NCI-H82 (cell line): ENCODE results near the gene CECR2.
"Not testable (repeated sequence)": the region's sequence is repeated elsewhere in the genome, so short reads cannot be mapped to it uniquely, and the experiment has no call there.

ENCODE experiments used
- DNase-seq: peaks from one replicate; lab custom pipeline; 2025; lab: John Stamatoyannopoulos, UW

Gene CECR2

DNA sequence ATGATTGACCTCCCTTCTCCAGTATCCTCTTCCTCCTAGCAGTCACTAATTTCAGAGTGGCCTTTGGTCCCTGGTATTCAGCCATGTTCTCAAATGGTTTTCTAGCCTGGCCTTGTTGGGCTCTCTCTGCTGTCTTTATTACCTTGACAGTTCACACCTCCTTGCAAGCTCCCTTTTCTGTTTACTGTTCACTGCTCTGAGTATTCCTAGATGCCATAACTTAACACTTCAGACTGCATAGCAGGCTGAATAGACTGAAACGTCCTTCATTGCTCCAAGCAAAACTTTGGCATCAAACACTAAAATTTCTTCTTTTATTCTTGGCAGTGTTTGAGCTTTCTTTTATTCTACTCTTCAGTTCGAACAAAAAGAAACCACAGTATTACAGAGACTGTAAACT, 144.4 kb downstream of the CECR2 start:
- DNase-seq: no peak

DNA sequence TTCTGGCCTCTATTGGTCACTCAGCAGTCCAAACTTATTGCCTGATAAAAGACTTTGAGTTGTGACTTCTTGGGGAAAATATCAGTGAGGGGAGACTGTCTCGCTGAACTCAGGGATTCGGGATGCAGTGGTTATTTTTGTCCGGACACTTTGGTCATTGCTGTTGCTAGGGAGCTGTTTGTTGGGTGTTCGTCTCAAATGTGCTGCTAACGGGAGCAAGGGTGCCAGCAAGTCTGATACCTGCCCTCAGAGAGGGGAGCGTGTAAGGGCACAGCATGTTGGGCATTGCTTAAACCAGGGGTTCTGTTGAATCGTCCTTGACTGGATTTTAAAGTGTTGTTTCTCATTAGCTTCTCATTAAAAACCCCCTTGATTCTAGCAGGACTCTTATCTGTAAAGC, 144.8 kb downstream of the CECR2 start:
- DNase-seq: no peak

DNA sequence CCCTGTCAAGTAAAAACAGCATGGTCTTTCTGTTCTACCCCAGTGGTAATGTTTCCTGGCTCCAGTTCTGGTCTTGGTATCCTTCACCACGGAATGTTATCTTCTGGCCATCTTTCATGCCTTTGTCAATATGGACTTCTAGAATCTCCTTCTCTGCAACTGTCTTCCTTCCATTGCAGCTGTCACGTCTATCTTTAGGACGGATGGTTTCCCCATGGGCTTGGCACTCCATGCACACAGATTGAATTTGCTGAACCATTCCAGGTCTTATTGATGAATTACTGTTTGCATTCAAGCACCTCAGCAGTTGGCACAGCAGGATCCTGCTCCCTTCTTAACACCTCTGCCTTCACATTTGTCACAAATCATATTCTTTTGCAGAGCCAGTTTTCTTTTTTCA, 149.1 kb downstream of the CECR2 start:
- DNase-seq: no peak

DNA sequence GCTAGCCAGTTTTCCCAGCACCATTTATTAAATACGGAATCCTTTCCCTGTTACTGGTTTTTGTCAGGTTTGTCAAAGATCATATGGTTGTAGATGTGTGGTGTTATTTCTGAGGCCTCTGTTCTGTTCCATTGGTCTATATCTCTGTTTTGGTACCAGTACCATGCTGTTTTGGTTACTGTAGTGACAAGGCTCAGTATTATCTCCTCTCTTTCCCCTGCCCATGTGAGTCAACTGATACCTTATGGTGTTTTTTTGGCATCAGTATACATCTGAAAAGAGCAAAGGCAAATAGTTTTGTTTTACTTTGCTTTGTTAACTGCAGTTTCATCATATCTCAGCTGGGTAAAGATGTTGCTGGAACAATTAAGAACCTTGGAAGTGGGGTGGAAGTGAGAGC, 152.7 kb downstream of the CECR2 start:
- not testable (repeated sequence) for DNase-seq

DNA sequence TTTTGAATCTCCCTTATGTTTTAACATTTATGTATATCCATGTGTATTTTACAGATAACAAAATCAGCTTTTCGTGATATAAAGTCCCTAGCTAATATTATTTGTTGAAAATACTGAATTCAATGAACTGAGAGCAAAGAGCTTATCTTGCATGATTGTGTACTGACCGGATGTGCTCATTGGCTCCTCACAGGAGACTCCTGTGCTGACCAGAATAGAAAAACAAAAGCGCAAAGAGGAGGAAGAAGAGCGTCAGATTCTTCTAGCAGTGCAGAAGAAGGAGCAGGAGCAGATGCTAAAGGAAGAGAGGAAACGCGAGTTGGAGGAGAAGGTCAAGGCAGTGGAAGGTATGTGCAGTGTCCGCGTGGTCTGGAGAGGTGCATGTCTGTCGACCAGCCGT, 154.7 kb downstream of the CECR2 start:
- no peak for DNase-seq

DNA sequence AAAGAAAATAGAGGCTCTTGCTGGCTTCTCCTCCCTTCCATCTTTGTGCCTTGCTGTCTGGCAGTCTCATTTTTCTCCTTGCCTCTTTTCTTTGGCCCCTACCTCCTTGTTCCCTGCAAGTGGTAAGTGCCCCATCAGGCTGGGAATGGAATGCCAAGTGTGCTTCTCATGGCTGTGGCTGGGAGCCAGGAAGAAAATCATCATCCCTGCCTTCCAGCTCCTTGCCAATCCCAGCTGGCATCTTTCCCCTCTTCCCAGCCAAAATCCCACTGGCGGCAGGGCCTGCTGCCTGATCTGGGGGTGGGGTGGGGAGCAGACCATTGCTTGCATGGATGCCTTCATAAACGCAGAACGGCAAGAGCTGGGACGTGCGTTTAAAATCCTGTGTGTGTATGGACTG, 167.0 kb downstream of the CECR2 start:
- no peak for DNase-seq

DNA sequence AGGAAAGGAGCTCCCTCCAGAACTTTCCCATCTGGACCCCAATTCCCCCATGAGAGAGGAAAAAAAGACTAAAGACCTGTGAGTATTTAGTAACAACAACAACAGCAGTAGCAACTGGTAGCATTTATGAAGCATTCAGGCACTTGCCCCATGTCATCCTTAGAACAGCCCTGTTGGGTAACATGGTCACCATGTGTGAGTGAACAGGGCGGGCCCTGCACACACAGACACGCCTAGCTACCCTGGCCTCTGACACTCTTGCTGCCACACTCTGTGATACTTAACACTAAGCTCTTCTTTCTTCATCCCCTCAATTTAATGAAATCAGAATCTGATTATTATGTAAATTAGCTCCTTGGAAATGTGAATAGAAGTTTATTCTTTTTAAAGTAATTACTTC, 167.9 kb downstream of the CECR2 start:
- peak; percentile 10 for DNase-seq

DNA sequence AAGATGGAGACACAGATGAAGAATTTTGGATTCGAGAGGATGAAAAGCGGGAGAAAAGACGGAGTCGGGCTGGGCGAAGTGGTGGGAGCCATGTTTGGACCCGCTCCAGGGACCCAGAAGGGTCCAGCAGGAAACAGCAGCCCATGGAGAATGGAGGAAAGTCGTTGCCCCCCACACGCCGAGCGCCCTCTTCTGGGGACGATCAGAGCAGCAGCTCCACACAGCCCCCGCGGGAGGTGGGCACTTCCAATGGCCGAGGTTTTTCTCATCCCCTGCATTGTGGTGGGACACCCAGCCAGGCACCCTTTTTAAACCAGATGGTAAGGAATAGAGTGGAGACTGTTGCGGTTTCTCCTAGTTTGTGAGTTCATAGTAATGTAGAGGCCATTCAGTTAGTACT, 171.2 kb downstream of the CECR2 start:
- DNase-seq: peak; percentile 37

DNA sequence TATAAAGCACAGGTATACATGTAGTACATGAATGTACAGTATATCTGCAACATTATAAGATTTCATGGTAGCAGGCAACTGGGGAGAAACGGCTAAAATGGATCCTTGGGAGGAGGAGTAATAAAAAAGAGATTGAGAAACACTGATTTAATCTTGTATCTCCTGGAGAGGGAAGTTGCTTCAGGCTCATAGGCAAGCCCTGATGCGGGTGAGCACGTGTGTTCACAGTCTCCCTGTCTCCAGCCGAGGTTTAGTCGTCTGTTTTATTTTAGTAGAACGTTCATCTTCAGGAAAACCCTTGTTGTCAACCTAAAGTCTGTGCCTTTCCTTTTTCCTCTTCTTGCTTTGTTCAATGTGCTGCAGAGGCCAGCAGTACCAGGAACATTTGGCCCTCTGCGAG, 172.2 kb downstream of the CECR2 start:
- no peak for DNase-seq

DNA sequence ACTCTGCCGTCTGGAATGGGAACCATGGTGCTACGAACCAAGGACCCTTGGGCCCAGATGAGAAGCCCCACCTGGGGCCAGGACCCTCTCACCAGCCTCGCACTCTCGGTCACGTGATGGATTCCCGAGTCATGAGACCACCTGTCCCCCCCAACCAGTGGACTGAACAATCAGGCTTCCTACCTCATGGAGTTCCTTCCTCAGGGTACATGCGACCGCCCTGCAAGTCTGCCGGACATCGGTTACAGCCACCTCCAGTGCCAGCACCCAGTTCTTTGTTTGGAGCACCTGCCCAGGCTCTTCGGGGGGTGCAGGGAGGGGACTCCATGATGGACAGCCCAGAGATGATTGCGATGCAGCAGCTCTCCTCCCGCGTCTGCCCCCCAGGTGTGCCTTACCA, 173.2 kb downstream of the CECR2 start:
- DNase-seq: no peak

DNA sequence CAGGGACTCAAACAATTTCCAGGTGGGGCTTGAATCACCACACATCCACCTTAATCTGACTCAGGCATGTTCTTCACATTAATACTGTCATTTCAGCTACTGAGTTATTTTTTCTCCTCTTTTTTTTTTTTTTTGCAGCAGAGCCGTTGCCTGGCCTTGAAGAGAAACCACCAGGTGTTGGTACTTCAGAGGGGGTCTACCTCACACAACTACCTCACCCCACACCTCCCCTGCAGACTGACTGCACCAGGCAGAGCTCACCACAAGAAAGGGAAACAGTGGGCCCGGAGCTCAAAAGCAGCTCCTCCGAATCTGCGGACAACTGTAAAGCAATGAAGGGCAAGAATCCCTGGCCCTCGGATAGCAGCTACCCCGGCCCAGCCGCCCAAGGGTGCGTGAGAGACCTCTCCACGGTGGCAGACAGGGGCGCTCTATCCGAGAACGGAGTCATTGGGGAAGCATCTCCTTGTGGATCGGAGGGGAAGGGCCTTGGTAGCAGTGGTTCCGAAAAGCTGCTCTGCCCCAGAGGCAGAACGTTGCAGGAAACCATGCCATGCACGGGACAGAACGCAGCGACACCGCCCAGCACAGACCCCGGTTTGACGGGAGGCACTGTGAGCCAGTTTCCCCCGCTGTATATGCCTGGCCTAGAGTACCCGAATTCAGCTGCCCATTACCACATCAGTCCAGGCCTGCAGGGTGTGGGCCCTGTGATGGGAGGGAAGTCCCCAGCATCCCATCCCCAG, 178.9 kb downstream of the CECR2 start:
- no peak for DNase-seq

DNA sequence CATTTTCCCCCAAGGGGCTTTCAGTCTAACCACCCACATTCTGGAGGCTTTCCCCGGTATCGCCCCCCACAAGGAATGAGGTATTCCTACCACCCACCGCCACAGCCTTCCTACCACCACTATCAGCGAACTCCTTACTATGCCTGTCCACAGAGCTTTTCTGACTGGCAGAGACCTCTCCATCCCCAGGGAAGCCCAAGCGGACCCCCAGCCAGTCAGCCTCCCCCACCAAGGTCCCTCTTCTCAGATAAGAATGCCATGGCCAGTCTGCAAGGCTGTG, 179.4 kb downstream of the CECR2 start:
- DNase-seq: no peak

DNA sequence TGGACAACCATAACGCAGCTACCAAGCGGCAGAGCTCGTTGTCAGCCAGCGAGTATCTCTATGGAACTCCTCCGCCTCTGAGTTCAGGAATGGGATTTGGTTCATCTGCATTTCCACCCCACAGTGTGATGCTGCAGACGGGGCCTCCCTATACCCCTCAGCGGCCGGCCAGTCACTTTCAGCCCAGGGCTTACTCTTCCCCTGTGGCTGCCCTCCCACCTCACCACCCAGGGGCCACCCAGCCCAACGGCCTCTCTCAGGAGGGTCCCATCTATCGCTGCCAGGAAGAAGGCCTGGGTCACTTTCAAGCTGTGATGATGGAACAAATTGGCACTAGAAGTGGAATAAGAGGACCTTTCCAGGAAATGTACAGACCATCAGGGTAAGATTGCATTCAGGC, 179.9 kb downstream of the CECR2 start:
- DNase-seq: no peak

DNA sequence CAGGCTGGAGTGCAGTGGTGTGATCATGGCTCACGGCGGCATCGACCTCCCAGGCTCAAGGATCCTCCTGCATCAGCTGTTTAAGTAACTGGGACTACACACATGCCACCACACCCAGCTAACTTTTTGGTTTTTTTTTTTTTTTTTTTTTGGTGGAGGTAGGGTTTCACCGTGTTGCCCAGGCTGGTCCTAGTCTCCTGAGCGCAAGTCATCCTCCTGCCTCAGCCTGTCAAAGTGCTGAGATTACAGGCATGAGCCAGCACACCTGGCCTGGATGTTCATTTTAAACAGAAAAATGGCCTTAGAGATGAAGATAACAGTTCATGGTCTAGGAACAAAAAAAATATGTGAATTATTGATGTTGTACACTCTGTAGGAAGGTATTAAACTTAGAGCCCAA, 180.4 kb downstream of the CECR2 start:
- no peak for DNase-seq

DNA sequence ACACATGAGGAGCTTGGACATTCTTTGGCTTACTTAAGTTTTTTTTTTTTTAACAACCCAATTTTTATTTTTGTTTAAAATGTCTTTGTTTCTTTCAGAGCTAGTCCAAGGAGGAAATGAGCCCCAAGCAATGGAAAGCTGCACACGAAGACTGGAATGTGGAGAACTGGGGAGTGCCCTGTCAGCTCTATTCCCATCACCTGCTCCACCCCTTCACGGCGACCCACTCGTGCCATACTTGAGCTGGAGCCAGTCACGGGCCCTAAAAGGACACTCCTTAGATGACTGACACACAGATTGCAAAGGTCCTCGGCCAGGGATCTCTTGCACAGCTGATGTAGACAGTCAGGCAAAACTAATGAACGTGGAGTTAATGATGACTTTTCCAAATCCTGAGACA, 183.5 kb downstream of the CECR2 start:
- DNase-seq: no peak

DNA sequence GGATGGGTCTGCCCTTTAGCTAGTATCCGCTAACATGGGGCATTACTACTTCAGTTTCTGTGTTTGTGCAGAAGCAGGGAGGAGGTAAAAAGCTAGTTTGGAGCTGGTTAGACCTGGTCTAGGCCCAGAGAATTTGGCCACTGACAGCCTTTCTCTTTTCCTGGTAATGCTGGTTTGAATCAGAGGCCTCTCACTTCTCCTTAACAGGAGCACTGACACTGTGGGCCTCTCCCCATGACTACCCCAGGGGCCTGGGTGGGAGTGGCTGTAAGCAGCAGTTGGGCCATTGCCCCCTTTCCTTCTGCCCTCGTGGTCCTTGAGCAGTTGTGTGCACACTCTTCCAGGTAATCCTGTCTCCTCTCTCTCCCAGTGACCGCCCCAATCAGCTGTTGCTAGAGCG, 185.6 kb downstream of the CECR2 start:
- peak; percentile 68 for DNase-seq

DNA sequence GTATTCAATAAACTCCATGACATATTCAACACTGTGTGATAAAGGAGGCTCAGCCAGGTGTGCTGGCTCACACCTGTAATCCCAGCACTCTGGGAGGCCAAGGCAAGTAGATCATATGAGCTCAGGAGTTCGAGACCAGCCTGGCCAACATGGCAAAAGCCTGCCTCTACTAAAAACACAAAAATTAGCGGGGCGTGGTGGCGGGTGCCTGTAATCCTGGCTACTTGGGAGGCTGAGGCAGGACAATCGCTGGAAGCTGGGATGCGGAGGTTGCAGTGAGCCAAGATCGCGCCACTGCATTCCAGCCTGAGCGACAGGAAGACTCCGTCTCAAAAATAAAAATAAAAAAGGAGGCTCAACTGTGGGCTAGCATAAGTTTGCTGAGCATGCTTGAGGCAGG, 189.9 kb downstream of the CECR2 start:
- no peak for DNase-seq

DNA sequence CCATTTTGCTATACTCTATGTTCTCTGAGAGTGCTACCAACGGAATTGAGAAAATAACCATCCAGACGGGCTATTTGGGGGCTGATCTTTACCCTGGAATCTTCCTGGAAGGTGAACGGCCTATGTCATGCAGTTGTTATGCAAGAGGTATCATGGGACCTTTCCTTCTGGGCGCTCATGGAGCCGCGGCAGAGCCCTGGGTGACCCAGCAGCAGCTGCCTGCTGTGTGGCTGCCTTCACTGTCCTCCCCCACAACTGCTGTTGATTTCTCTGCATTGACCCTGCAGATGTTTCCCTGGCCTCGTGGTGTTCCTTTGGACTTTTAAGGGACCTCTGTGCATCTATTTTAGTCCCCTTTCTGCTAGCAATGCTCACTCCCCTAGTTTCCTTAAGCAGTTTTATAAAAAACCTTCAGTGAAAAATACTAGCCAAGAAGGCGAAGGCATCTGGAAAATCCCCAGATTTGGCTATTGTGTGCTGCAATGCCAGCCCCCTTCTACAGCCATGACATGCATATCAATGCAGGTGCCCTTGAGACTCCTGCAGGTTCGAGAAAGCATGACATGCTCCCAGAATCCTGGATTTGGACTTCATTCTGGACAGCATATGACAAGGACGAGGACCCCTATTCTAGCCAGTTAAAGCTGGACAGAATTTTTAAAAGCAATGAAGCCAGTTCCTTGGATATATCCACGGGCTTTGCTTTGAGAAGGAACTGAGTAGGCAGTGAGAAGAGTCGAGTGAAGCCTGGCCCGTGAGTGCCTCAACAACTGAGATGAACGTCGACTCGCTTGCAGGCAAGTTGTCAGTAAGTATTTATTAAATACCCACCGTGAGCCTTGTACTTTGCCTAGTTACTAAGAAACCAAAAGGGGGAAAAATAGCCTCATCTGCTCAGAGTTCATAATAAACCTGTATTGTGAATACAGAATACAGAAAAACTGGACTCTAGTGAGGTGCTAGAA, 193.9 kb downstream of the CECR2 start, which contains the start of gene SLC25A18:
SLC25A18 (plus strand) TSS at position 593 of the 965 bp plus-strand sequence. CDS start 16,447 bp downstream, outside the sequence.
- peak; percentile 49 for DNase-seq

DNA sequence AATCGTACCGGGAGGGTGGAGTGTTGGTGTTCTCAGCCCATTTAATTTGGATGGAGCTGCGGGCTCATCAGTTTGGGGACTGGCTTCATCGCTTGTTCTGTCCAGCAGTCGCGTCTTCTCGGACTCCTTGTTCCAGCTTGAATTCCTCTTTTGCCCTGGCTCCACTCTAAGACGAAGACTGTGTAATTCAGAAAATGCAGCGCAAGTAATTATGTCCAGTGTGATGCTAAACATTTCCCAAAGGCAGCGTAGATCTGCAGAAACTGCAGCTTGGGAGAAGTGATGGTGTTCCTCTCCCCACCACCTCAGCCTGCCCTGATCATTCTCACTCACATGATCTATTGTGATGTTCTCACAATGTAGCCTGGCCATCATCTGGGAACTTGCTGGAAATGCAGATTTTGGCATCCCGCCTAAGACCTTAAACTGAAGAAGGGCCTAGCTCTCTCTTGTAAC, 194.7 kb downstream of the CECR2 start:
- DNase-seq: no peak

DNA sequence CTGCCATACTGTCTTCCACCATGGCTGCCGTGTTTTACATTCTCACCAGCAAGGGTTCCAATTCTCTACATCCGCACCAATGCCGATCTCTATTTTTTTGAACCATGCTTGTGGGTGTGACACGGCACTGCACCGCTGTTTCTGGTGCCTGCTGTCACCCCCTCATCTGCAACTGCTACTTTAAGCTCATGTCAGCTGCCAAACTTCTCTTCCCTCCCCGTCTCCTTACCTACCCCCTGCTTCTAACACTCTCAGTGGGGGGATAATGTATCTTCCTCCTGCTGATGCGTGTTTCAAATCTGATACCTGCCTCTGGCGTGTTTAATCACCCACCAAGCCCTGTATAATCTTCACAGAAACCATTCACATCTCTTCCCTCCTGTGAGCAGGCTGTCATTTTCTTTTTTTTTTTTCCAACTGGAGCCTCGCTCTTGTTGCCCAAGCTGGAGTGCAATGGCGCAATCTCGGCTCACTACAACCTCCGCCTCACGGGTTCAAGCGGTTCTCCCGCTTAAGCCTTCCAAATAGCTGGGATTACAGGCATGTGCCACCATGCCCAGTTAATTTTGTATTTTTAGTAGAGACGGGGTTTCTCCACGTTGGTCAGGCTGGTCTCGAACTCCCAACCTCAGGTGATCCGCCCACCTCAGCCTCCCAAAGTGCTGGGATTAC, 196.9 kb downstream of the CECR2 start:
- DNase-seq: not testable (repeated sequence)

DNA sequence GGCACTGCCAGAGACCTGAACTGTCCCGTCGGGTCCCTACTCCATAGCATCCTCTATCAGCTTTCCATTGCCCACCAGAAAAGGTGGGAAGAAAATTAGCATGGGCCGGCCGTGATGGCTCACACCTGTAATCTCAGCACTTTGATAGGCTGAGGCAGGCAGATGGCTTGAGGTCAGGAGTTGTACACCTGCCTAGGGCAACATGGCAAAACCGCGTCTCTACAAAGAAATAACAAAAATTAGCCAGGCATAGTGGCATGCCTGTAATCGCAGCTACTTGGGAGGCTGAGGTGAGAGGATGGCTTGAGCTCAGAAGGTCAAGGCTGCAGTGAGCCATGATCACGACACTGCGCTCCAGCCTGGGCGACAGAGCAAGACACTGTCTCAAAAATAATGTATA, 197.5 kb downstream of the CECR2 start:
- DNase-seq: no peak

DNA sequence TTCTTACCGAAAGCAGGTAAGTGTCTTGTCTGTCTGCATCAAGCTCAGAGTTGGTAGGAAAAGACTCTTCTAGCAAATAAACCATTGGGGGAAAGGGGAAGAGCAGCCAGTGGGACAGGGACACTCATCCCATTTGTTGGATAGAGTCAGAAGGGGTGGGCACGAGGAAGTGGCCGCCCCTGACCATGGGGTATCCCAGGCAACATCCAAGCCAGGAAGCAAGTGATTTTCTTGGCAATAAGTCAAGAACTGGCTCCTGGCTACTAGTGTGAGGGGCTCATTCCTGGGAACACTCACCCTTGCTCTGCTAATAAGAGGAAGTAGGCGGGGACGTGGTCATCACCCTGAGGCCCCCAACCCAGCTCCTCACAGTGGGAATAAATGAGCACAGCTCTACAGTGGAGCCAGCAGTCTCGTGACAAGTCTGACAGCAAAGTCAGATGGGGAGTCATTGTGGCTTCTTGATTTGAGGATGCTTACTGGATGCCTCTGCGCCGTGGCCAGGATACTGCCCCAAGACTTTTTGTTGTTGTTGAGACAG, 200.8 kb downstream of the CECR2 start:
- DNase-seq: no peak
